Measurements from ENCODE around the gene CFAP410.

DNA sequence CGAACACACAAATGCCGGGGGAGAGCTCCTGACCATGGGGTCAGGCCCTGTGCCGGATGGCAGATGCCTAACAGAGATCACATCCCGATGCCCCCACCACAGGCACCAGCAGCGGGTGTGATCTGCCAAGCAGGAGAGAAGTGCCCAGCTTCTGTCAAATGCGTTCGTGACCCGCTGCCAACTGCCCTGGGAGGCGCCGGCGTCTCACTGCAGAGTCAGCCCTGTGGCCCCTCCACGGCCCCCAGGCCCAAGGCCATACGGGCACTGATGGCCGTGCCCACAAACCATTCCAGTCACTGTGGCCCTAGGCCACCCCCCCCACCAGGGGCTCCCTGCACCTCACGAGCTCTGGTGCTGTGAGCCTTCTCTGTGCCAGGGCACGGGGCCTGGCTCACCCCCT is 8.0 kb downstream of the CFAP410 start:
- TF ChIP-seq, protein P1, sequence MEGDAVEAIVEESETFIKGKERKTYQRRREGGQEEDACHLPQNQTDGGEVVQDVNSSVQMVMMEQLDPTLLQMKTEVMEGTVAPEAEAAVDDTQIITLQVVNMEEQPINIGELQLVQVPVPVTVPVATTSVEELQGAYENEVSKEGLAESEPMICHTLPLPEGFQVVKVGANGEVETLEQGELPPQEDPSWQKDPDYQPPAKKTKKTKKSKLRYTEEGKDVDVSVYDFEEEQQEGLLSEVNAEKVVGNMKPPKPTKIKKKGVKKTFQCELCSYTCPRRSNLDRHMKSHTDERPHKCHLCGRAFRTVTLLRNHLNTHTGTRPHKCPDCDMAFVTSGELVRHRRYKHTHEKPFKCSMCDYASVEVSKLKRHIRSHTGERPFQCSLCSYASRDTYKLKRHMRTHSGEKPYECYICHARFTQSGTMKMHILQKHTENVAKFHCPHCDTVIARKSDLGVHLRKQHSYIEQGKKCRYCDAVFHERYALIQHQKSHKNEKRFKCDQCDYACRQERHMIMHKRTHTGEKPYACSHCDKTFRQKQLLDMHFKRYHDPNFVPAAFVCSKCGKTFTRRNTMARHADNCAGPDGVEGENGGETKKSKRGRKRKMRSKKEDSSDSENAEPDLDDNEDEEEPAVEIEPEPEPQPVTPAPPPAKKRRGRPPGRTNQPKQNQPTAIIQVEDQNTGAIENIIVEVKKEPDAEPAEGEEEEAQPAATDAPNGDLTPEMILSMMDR (IDR thresholded peaks at IDR 0.05; ENCODE audit: poor library complexity, severe bottlenecking) = no peak
- TF ChIP-seq EZH2 (IDR thresholded peaks at IDR 0.05; ENCODE audit: borderline replicate concordance, insufficient read depth, low read length, poor library complexity, severe bottlenecking) = no peak

Data from neural cell (in vitro differentiated cells).